ENCODE data around the gene PTPRG. TPM values are rescaled to one million over a fixed set of nuclear protein-coding genes. Genes with fewer than 3 reads are reported as not detected.
A peak's percentile ranks its signal among the peaks of the same experiment; 100 is the strongest.

The PTPRG gene
- total and polyA plus RNA-seq, 11 donors = 8.0 to 48.5 (median 35.4) TPM

DNA sequence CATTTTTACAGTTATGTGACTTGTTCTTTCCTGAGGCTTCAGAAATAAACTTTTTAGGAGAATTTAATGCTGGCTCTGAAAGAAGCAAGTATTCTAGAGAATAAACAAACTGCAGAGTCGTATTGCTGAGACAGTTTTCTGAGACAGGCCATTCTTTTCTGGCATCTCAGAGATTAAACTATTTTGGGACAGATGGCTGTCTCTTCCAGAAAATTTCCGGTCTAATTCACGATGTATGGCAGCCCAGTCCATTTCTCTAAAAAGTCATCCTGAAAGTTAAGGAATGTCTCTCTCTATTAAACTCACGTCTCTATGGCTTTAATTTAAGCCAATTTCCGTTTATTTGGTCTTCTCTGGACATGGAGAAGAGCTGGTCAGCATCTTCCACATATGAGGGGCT lies 603.4 kb downstream of the PTPRG start:
- ATAC-seq (no peak), DNase-seq (no peak)
- TF ChIP-seq POLR2A (IDR thresholded peaks at IDR 0.05) = no peak
- TF ChIP-seq, protein P1, sequence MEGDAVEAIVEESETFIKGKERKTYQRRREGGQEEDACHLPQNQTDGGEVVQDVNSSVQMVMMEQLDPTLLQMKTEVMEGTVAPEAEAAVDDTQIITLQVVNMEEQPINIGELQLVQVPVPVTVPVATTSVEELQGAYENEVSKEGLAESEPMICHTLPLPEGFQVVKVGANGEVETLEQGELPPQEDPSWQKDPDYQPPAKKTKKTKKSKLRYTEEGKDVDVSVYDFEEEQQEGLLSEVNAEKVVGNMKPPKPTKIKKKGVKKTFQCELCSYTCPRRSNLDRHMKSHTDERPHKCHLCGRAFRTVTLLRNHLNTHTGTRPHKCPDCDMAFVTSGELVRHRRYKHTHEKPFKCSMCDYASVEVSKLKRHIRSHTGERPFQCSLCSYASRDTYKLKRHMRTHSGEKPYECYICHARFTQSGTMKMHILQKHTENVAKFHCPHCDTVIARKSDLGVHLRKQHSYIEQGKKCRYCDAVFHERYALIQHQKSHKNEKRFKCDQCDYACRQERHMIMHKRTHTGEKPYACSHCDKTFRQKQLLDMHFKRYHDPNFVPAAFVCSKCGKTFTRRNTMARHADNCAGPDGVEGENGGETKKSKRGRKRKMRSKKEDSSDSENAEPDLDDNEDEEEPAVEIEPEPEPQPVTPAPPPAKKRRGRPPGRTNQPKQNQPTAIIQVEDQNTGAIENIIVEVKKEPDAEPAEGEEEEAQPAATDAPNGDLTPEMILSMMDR (IDR thresholded peaks at IDR 0.05) = no peak
- Histone ChIP-seq H3K36me3 (peaks cover 0 to 9% (median 0%) of the 10 kb centered on the region in 9 donors), H3K27me3 (no peaks in the 10 kb centered on the region), H3K9me3 (no peaks in the 10 kb centered on the region), H3K4me3 (no peak overlapping the region), H3K4me1 (peaks cover 6 to 61% (median 37%) of the 10 kb centered on the region in 12 donors), H3K27ac (peak overlapping the region in 2 of 12 donors; percentile 4 to 14)
- 67 to 78% (median 70%) methylated on average over 5 of the region's 5 CpGs for WGBS, 4 donors
- intact Hi-C loops (cut with DNase I) = loop anchor here in 3 of 10 donors (5.0 kb wide), 3 partner anchors 67 to 357 kb away; no protein-coding TSS in a partner anchor

DNA sequence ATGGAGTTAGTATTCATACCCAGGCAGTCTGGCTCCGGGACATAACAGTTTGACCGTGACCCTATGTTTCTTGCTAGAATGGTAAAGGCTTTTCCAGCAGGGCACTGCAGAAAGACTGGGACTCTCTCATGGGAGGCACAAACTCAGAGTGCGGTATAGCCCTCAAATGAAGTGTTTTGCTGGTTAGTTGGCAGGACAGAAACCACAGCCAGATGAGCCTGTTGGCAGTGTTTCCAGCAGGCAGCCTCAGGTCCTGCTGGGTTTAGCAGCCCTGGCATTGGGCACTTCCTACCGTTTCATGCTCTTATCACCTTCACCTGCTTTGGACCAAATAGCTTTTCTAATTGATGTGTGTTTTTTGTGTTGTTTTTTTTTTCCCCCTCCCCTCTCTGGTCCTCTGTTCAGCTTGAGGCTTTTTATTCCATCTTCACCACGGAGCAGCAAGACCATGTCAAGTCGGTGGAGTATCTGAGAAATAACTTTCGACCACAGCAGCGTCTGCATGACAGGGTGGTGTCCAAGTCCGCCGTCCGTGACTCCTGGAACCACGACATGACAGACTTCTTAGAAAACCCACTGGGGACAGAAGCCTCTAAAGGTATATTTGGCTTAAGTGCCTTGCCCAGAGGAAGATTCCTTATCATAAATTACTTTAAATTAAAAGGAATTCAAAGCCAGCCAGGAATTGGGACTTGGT lies 606.3 kb downstream of the PTPRG start:
- no peak for TF ChIP-seq POLR2A (IDR thresholded peaks at IDR 0.05)
- TF ChIP-seq, protein P1 (IDR thresholded peaks at IDR 0.05) = no peak
- intact Hi-C loops (cut with DNase I) = no loop called here
- DNase-seq (peak in 2 of 5 donors; percentile 33 to 46), ATAC-seq (peak; percentile 40 to 73 (median 70))
- peaks cover 0 to 44% (median 16%) of the 10 kb centered on the region in 12 donors for H3K4me1 ChIP-seq
- H3K27ac ChIP-seq = peak overlapping the region in 3 of 12 donors; percentile 1 to 27 (median 23)
- H3K36me3 ChIP-seq = peaks cover 0 to 9% (median 0%) of the 10 kb centered on the region in 9 donors
- H3K27me3 ChIP-seq = no peaks in the 10 kb centered on the region
- 72 to 80% (median 75%) methylated on average over 12 of the region's 12 CpGs for WGBS, 4 donors
- H3K4me3 ChIP-seq = no peak overlapping the region
- H3K9me3 ChIP-seq = peaks cover 0 to 7% (median 0%) of the 10 kb centered on the region in 12 donors

DNA sequence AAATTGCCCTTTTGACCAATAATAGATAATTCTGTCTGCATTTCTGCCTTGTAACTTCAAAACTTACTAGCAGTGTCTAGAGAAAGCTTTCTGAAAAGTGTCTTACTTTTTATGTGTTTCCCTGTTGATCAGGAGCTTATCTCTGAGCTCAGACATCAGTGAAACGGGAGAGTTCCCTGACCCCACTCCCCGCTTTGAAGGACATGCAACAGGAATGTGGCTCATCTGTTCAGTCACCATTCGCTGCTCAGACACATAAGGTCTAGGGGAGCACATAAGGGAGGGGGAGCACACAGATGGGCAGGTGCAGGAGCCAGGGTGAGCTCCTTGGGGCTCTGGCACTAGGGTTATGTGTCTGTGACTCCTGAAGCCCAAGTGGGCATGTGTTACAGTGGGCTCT lies 607.0 kb downstream of the PTPRG start:
- WGBS, 4 donors = 86 to 93% (median 91%) methylated on average over 3 of the region's 3 CpGs
- DNase-seq (no peak), ATAC-seq (peak in 1 of 4 donors; percentile 23)
- no peak for TF ChIP-seq POLR2A (IDR thresholded peaks at IDR 0.05)
- TF ChIP-seq, protein P1 (IDR thresholded peaks at IDR 0.05) = no peak
- Histone ChIP-seq H3K4me1 (peaks cover 0 to 41% (median 13%) of the 10 kb centered on the region in 12 donors), H3K4me3 (no peak overlapping the region), H3K27ac (peak overlapping the region in 1 of 12 donors; percentile 27), H3K27me3 (no peaks in the 10 kb centered on the region), H3K36me3 (peaks cover 0 to 9% (median 0%) of the 10 kb centered on the region in 9 donors), H3K9me3 (peaks cover 0 to 7% (median 0%) of the 10 kb centered on the region in 12 donors)
- intact Hi-C loops (cut with DNase I) = no loop called here

DNA sequence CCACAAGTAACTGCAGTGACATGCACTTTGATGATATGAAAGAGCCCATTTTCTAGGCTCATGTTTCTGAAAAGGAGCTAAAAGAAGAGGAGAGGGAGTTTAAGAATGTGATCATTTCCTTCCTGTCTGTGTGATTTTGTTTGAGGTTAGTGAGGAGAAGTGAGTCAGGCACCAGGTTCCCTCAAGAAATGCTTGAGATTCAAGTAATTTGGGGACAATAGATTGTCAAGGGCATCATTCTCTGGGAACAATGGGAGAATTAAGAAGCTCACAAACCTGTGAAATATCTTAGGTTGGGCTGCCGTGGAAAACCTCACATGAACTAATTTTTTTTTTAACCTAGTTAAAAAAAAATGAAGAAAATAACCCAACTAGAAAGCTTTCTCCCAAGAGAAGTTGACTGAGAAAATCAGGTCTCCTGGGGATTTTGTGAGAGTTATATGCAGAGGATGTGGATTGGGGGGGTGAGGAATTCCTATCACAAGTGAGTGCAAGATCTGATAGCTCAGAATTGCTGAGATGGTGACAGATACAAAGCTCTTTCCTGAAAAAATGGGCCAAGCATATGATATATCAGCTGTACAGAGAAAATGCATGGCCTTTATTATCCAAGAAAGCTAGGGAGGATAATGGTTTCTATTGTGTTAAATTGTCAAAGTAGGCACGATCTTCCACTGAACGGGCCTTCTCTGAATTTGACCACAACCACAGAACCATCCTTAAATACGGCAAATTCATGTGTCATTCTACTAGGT lies 608.7 kb downstream of the PTPRG start:
- DNase-seq (no peak), ATAC-seq (no peak)
- WGBS, 4 donors = 72 to 75% (median 74%) methylated on average over 4 of the region's 4 CpGs
- H3K9me3 ChIP-seq = peaks cover 0 to 7% (median 0%) of the 10 kb centered on the region in 12 donors
- TF ChIP-seq POLR2A (IDR thresholded peaks at IDR 0.05) = no peak
- TF ChIP-seq, protein P1 (IDR thresholded peaks at IDR 0.05) = no peak
- no peak overlapping the region for H3K27ac ChIP-seq
- H3K27me3 ChIP-seq = no peaks in the 10 kb centered on the region
- intact Hi-C loops (cut with DNase I) = no loop called here
- H3K4me1 ChIP-seq = peaks cover 0 to 55% (median 21%) of the 10 kb centered on the region in 12 donors
- H3K4me3 ChIP-seq = no peak overlapping the region
- peaks cover 0 to 9% (median 0%) of the 10 kb centered on the region in 9 donors for H3K36me3 ChIP-seq
